H9 (cell line): Measurements from ENCODE around the gene KDM5B. TPM values are rescaled to one million over a fixed set of nuclear protein-coding genes. Genes with fewer than 3 reads are reported as not detected.

Experiments used
- DNase-seq: peaks from one replicate; pipeline ENCODE4 v3.0.0-alpha.2; 2017
- H2AFZ ChIP-seq: one replicate; pipeline ENCODE4 v1.6.1; 2013; ENCODE audit warnings: mild to moderate bottlenecking, low read length, control low read depth, moderate library complexity
- H2AK5ac ChIP-seq: 2 replicates; pipeline ENCODE4 v1.6.1; 2013; ENCODE audit warnings: low read length, control low read depth, mixed read lengths; ENCODE audit not compliant: insufficient read length
- H2BK120ac ChIP-seq: one replicate; pipeline ENCODE4 v1.6.1; 2013; ENCODE audit warnings: low read depth, mild to moderate bottlenecking, low read length, control low read depth, inconsistent platforms; ENCODE audit not compliant: poor library complexity, severe bottlenecking
- H2BK12ac ChIP-seq: 2 replicates; pipeline ENCODE4 v1.6.1; 2013; ENCODE audit warnings: low read length, control low read depth, mixed read lengths, low read depth; ENCODE audit not compliant: insufficient read length
- H2BK15ac ChIP-seq: 2 replicates; pipeline ENCODE4 v1.6.1; 2013; ENCODE audit warnings: low read depth, low read length, control low read depth
- H2BK20ac ChIP-seq: one replicate; pipeline ENCODE4 v1.6.1; 2013; ENCODE audit warnings: low read depth, mild to moderate bottlenecking, low read length, control low read depth, inconsistent platforms; ENCODE audit not compliant: poor library complexity, severe bottlenecking
- H2BK5ac ChIP-seq: 2 replicates; pipeline ENCODE4 v1.6.1; 2013; ENCODE audit warnings: low read length, control low read depth, mixed read lengths; ENCODE audit not compliant: insufficient read length
- H3K14ac ChIP-seq: 2 replicates; pipeline ENCODE4 v1.6.1; 2013; ENCODE audit warnings: low read length, control low read depth; ENCODE audit not compliant: insufficient read depth
- H3K18ac ChIP-seq: 2 replicates; pipeline ENCODE4 v1.6.1; 2013; ENCODE audit warnings: low read depth, mild to moderate bottlenecking, mixed read lengths, low read length, control low read depth; ENCODE audit not compliant: insufficient read length
- H3K23ac ChIP-seq: 2 replicates; pipeline ENCODE4 v1.6.1; 2013; ENCODE audit warnings: low read length, control low read depth, mixed read lengths, low read depth; ENCODE audit not compliant: insufficient read length
- H3K23me2 ChIP-seq: 2 replicates; pipeline ENCODE4 v1.6.1; 2013; ENCODE audit warnings: low read depth, mild to moderate bottlenecking, mixed read lengths, low read length, control low read depth; ENCODE audit not compliant: insufficient read length, poor library complexity, severe bottlenecking
- H3K27ac ChIP-seq: 2 replicates; pipeline ENCODE4 v1.5.1; 2013; ENCODE audit warnings: low read length, control low read depth, mixed read lengths, low read depth; ENCODE audit not compliant: insufficient read length
- H3K27me3 ChIP-seq: 2 replicates; pipeline ENCODE4 v1.6.1; 2013; ENCODE audit warnings: low read length, control low read depth, inconsistent platforms; ENCODE audit not compliant: insufficient read depth
- H3K4ac ChIP-seq: 2 replicates; pipeline ENCODE4 v1.6.1; 2013; ENCODE audit warnings: low read depth, mild to moderate bottlenecking, control low read depth, inconsistent platforms, low read length, moderate library complexity
- H3K4me1 ChIP-seq: 2 replicates; pipeline ENCODE4 v1.6.1; 2013; ENCODE audit warnings: low read length, control low read depth, inconsistent platforms; ENCODE audit not compliant: insufficient read depth
- H3K4me2 ChIP-seq: 2 replicates; pipeline ENCODE4 v1.6.1; 2013; ENCODE audit warnings: low read length, control low read depth, mixed read lengths; ENCODE audit not compliant: insufficient read length, insufficient read depth
- H3K56ac ChIP-seq: 2 replicates; pipeline ENCODE4 v1.6.1; 2013; ENCODE audit warnings: low read depth, mild to moderate bottlenecking, mixed read lengths, low read length, control low read depth; ENCODE audit not compliant: insufficient read length
- H3K79me1 ChIP-seq: 2 replicates; pipeline ENCODE4 v1.6.1; 2013; ENCODE audit warnings: low read depth, mild to moderate bottlenecking, moderate library complexity, low read length, control low read depth, inconsistent platforms; ENCODE audit not compliant: insufficient read depth, poor library complexity, severe bottlenecking
- H3K79me2 ChIP-seq: 2 replicates; pipeline ENCODE4 v1.6.1; 2013; ENCODE audit warnings: low read length, control low read depth, inconsistent platforms; ENCODE audit not compliant: insufficient read depth
- H3K9ac ChIP-seq: 2 replicates; pipeline ENCODE4 v1.6.1; 2013; ENCODE audit warnings: low read length, control low read depth, mixed read lengths; ENCODE audit not compliant: insufficient read length; ENCODE audit errors: extremely low read depth
- H3K9me3 ChIP-seq: one replicate; pipeline ENCODE4 v1.6.1; 2013; ENCODE audit warnings: low read depth, low read length, inconsistent platforms; ENCODE audit not compliant: control insufficient read depth
- H3T11ph ChIP-seq: one replicate; pipeline ENCODE4 v1.6.1; 2013; ENCODE audit warnings: mild to moderate bottlenecking, low read length, control low read depth, inconsistent platforms
- H4K20me1 ChIP-seq: one replicate; pipeline ENCODE4 v1.6.1; 2013; ENCODE audit not compliant: control insufficient read depth, insufficient read length, insufficient read depth
- H4K5ac ChIP-seq: 2 replicates; pipeline ENCODE4 v1.6.1; 2013; ENCODE audit warnings: low read depth, mild to moderate bottlenecking, mixed read lengths, low read length, control low read depth; ENCODE audit not compliant: insufficient read length
- H4K8ac ChIP-seq: replicated peaks from 2 replicates; pipeline ENCODE4 v1.6.1; 2013; ENCODE audit warnings: low read length, control low read depth, mixed read lengths, low read depth; ENCODE audit not compliant: insufficient read length
- H4K91ac ChIP-seq: 2 replicates; pipeline ENCODE4 v1.6.1; 2013; ENCODE audit warnings: low read depth, mild to moderate bottlenecking, moderate library complexity, mixed read lengths, low read length, control low read depth; ENCODE audit not compliant: insufficient read length
- H3K27ac Mint-ChIP-seq, 3 experiments: 2 replicates in 2 of 3; 3 replicates in 1 of 3; pipeline ENCODE4 v1.8.0; 2020 to 2021; ENCODE audit warnings: mixed read lengths in 3 of 3, mild to moderate bottlenecking in 1 of 3, moderate library complexity in 1 of 3
- H3K27me3 Mint-ChIP-seq: 2 replicates; pipeline ENCODE4 v1.8.0; 2021; ENCODE audit warnings: low read depth, mild to moderate bottlenecking, moderate library complexity, mixed read lengths
- H3K36me3 Mint-ChIP-seq, 3 experiments: 2 replicates in 2 of 3; 3 replicates in 1 of 3; pipeline ENCODE4 v1.8.0; 2020 to 2021; ENCODE audit warnings: low read depth in 3 of 3, mixed read lengths in 3 of 3; ENCODE audit not compliant: insufficient read depth in 1 of 3
- H3K4me1 Mint-ChIP-seq, 2 experiments: 2 replicates each; pipeline ENCODE4 v1.8.0; 2020; ENCODE audit warnings: mixed read lengths in 2 of 2
- H3K4me3 Mint-ChIP-seq, 2 experiments: 2 replicates in 1 of 2; 3 replicates in 1 of 2; pipeline ENCODE4 v1.8.0; 2020 to 2021; ENCODE audit warnings: mild to moderate bottlenecking in 2 of 2, mixed read lengths in 2 of 2, moderate library complexity in 1 of 2
- H3K9me3 Mint-ChIP-seq, 2 experiments: 2 replicates in 1 of 2; 3 replicates in 1 of 2; pipeline ENCODE4 v1.8.0; 2020; ENCODE audit warnings: mild to moderate bottlenecking in 2 of 2, mixed read lengths in 2 of 2, moderate library complexity in 1 of 2
- CTCF ChIP-seq: fragments of 200-600 bp; sonication (generic); conservative IDR thresholded peaks from 3 replicates; pipeline ENCODE4 v1.8.0; 2021; ENCODE audit warnings: antibody characterized with exemption, mild to moderate bottlenecking
- WGBS: extraction: QIAGEN DNeasy Blood & Tissue Kit; methylation state at CpG from one replicate; pipeline ENCODE4 v1.1.7; 2013; ENCODE audit warnings: missing lambda C conversion rate, low lambda C conversion rate, mixed read lengths; ENCODE audit not compliant: insufficient read length; ENCODE audit errors: extremely low coverage; 5-methylcytosine and 5-hydroxymethylcytosine counted together
- total RNA-seq: library from RNA; stranded (reverse); gene quantifications from 2 replicates; pipeline ENCODE4 v1.2.1, GENCODE V29; 2021

The KDM5B gene
- total RNA-seq, 1 experiment from 2014 or later = 210 TPM

GRCh38 chr1:202856014-202856413 lies 47.8 kb upstream of the KDM5B start:
- peaks cover 4% of the 10 kb centered on the region for H3K23me2 ChIP-seq
- no peak overlapping the region for H3K14ac ChIP-seq
- peaks cover 5 to 10% of the 10 kb centered on the region in 2 experiments for H3K4me1 Mint-ChIP-seq
- H3K27ac Mint-ChIP-seq = no peak overlapping the region
- 0 out of 2 replicates have a peak, but pooled peaks cover 2% of the 10 kb centered on the region for H3K4me1 ChIP-seq
- no peaks in the 10 kb centered on the region for H3K9me3 ChIP-seq
- no peak overlapping the region for H2BK20ac ChIP-seq
- no peak overlapping the region for H3K23ac ChIP-seq
- H4K20me1 ChIP-seq = no peaks in the 10 kb centered on the region
- DNase-seq = no peak
- H3K9me3 Mint-ChIP-seq = no peaks in the 10 kb centered on the region
- no peak overlapping the region for H3K4me3 Mint-ChIP-seq
- H3K27me3 ChIP-seq = no peaks in the 10 kb centered on the region
- no peak overlapping the region for H3K9ac ChIP-seq
- no peak overlapping the region for H2BK5ac ChIP-seq
- H3K4ac ChIP-seq = no peak overlapping the region
- H3K79me2 ChIP-seq = peaks cover 3% of the 10 kb centered on the region; the same call in 1 of the 2 replicates
- H3T11ph ChIP-seq = no peak overlapping the region
- no peak overlapping the region for H4K91ac ChIP-seq
- no peak overlapping the region for H4K8ac ChIP-seq
- no peak overlapping the region for H2AFZ ChIP-seq
- peaks cover 11% of the 10 kb centered on the region for H3K79me1 ChIP-seq
- no CpG with 5 or more reads among the region's 2 CpGs for WGBS
- H3K27ac ChIP-seq = no peak overlapping the region
- H3K27me3 Mint-ChIP-seq = no peaks in the 10 kb centered on the region
- H3K4me2 ChIP-seq = no peak overlapping the region
- no peak overlapping the region for H2BK12ac ChIP-seq
- H2BK120ac ChIP-seq = no peak overlapping the region
- H2BK15ac ChIP-seq = no peak overlapping the region
- peaks cover 18 to 64% (median 46%) of the 10 kb centered on the region in 3 experiments; a peak in 6 of 7 replicates for H3K36me3 Mint-ChIP-seq
- H4K5ac ChIP-seq = no peak overlapping the region
- no peak for TF ChIP-seq CTCF
- no peak overlapping the region for H2AK5ac ChIP-seq
- no peak overlapping the region for H3K18ac ChIP-seq
- no peak overlapping the region for H3K56ac ChIP-seq
